Thymus (tissue), 11 donors: ENCODE results near the gene PKNOX2. TPM values are rescaled to one million over a fixed set of nuclear protein-coding genes. Genes with fewer than 3 reads are reported as not detected.

ENCODE experiments used
- DNase-seq, 9 donors: peaks; one replicate each; pipeline ENCODE4 v3.0.0-alpha.2; 2013; ENCODE audit warnings: low spot score in 9 of 9, low read depth in 6 of 9, missing footprints in 1 of 9
- H3K27ac ChIP-seq, 2 donors: one replicate each; pipeline ENCODE4 v1.5.1; 2013; ENCODE audit warnings: control low read depth in 1 of 2, low read depth in 1 of 2, low read length in 1 of 2, mild to moderate bottlenecking in 1 of 2, moderate library complexity in 1 of 2
- H3K27me3 ChIP-seq, 2 donors: one replicate each; pipeline ENCODE4 v1.5.1; 2013; ENCODE audit warnings: low read length in 1 of 2; ENCODE audit not compliant: control insufficient read depth in 2 of 2, insufficient read depth in 1 of 2
- H3K36me3 ChIP-seq, 2 donors: one replicate each; pipeline ENCODE4 v1.5.1; 2013; ENCODE audit warnings: low read length in 1 of 2, mild to moderate bottlenecking in 1 of 2, moderate library complexity in 1 of 2; ENCODE audit not compliant: control insufficient read depth in 2 of 2, insufficient read depth in 2 of 2
- H3K4me1 ChIP-seq, 2 donors: one replicate each; pipeline ENCODE4 v1.5.1; 2013; ENCODE audit warnings: low read length in 2 of 2; ENCODE audit not compliant: control insufficient read depth in 2 of 2, insufficient read depth in 2 of 2
- H3K4me3 ChIP-seq, 2 donors: one replicate each; pipeline ENCODE4 v1.5.1; 2013; ENCODE audit warnings: low read length in 2 of 2, control low read depth in 1 of 2, mild to moderate bottlenecking in 1 of 2
- H3K9me3 ChIP-seq, 2 donors: one replicate each; pipeline ENCODE4 v1.5.1; 2013; ENCODE audit warnings: low read length in 1 of 2, mild to moderate bottlenecking in 1 of 2; ENCODE audit not compliant: control insufficient read depth in 2 of 2, insufficient read depth in 1 of 2
- WGBS: extraction: QIAGEN DNeasy Blood & Tissue Kit; methylation state at CpG from one replicate; pipeline ENCODE4 v1.1.7; 2013; 5-methylcytosine and 5-hydroxymethylcytosine counted together
- polyA plus RNA-seq: library from polyadenylated mRNA; stranded (reverse); fragments of 200-250 nt; gene quantifications from one replicate; pipeline ENCODE4 v1.2.3, GENCODE V29; 2013
- total RNA-seq: library from RNA; stranded (reverse); fragments of 120-200 nt; gene quantifications from one replicate; pipeline ENCODE4 v1.2.4, GENCODE V29; 2013
- donor health status: healthy.

PKNOX2 gene
- total and polyA plus RNA-seq, 2 donors = 1.3 to 2.2 TPM

DNA sequence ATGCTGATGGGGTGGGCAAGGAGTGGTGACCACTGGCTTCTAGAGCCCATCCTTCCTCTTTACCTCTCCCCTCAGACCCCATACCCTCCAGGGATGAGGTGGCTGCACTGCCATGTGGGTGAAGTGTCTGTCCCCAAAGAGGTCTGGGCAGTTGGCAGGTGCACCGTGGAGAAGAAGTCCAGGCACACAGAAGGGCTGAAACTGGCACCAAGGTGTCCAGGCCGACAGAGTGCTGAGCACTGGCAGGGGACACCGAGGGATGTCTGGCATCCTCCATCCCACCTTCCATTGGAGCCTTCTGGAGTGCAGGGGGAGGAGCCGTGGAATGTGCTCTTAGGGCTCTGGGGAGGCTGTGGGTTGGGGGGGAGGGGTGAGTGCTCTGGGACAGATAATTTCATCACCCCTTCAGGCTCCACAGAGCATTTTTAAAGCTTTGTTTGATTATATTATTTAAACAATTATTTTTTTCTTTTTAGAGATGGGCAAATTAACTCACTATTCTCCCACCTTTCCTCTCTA is 37.9 kb downstream of the PKNOX2 start:
- H3K27me3 ChIP-seq = peaks cover 0 to 8% of the 10 kb centered on the region in 2 donors
- H3K36me3 ChIP-seq = no peaks in the 10 kb centered on the region
- WGBS = 88% methylated on average over 4 of the region's 4 CpGs
- H3K27ac ChIP-seq = peak overlapping the region in 1 of 2 donors; percentile 11
- peaks cover 0 to 3% of the 10 kb centered on the region in 2 donors for H3K4me1 ChIP-seq
- H3K9me3 ChIP-seq = peaks cover 0 to 1% of the 10 kb centered on the region in 2 donors
- DNase-seq = no peak
- no peak overlapping the region for H3K4me3 ChIP-seq

DNA sequence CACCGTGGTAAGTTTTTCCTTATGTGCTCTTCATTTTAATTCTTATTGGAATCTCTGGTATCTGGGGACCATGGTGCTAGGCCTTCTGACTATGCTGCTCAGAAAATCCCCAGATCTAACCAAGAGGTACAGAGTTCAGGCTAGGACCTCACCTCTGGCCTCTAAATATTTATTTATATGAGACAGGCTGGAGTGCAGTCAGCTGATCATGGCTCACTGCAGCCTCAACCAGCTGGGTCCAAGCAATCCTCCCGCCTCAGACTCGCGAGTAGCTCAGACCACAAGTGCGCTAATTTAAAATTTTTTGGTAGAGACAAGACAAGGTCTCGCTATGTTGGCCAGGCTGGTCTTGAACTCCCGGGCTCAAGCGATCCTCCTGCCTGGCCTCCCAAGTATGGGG is 38.4 kb downstream of the PKNOX2 start:
- H3K9me3 ChIP-seq = peaks cover 0 to 1% of the 10 kb centered on the region in 2 donors
- H3K27ac ChIP-seq = no peak overlapping the region
- H3K4me1 ChIP-seq = peaks cover 0 to 3% of the 10 kb centered on the region in 2 donors
- no peak overlapping the region for H3K4me3 ChIP-seq
- WGBS = 97% methylated on average over 8 of the region's 8 CpGs
- H3K27me3 ChIP-seq = peaks cover 0 to 8% of the 10 kb centered on the region in 2 donors
- no peaks in the 10 kb centered on the region for H3K36me3 ChIP-seq
- DNase-seq = no peak

DNA sequence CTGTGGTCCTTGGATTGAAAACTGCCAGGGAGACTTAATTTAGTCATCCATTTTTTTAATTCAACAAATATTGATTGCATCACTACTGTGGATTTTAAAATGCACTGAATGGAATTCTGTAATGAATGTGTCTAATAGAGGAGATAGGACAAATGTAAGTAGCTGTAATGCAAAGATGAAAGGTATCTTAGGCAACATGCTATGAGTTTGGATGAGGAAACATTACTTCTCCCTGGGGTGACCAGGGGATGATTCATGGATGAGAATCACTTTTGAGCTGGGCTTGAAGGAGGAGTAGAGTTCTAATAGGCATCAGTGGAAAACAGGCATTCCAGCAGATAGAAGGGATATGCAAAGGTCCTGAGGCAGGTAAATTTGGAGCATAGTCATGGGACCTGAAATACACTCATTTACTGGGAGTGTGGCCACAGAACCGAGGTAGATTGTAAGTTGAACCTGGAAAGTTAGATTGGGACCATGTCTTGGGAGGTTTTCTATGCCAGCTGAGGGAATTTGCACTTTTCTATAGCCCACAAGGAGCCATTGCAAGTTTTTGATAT is 43.4 kb downstream of the PKNOX2 start:
- no peak overlapping the region for H3K27ac ChIP-seq
- WGBS = 0% methylated on average over 1 of the region's 1 CpG
- H3K27me3 ChIP-seq = peaks cover 0 to 4% of the 10 kb centered on the region in 2 donors
- no peak for DNase-seq
- H3K36me3 ChIP-seq = no peaks in the 10 kb centered on the region
- peaks cover 0 to 10% of the 10 kb centered on the region in 2 donors for H3K4me1 ChIP-seq
- H3K4me3 ChIP-seq = no peak overlapping the region
- peaks cover 0 to 1% of the 10 kb centered on the region in 2 donors for H3K9me3 ChIP-seq

DNA sequence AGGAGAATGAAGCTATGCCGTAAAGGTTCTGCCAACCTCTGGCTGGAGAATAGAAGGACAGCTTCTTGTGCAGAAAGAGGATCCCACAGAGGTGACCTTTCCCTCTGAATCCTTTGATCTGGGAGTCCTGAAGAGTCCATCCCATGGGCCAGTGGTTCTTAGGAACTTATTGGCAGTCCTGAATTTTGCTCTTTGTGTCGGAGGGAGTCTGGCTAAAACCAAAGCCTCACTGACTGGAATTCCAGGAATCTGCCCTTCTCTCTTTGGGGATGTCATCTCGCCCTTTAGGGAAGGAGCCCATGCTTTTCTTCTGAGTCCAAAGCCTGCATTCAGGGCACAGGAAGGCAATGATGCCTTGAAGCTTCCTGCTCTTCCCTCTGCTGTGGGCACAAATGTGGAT is 45.5 kb downstream of the PKNOX2 start:
- WGBS = 89% methylated on average over 3 of the region's 3 CpGs
- no peak for DNase-seq
- H3K4me1 ChIP-seq = peaks cover 0 to 20% of the 10 kb centered on the region in 2 donors
- peak overlapping the region in 1 of 2 donors; percentile 31 for H3K27ac ChIP-seq
- H3K4me3 ChIP-seq = no peak overlapping the region
- H3K27me3 ChIP-seq = peaks cover 4 to 11% of the 10 kb centered on the region in 2 donors
- H3K36me3 ChIP-seq = no peaks in the 10 kb centered on the region
- no peaks in the 10 kb centered on the region for H3K9me3 ChIP-seq

- Histone ChIP-seq H3K27ac (peak overlapping the region in 1 of 2 donors; percentile 45), H3K4me3 (no peak overlapping the region), H3K27me3 (peaks cover 4 to 12% of the 10 kb centered on the region in 2 donors), H3K36me3 (no peaks in the 10 kb centered on the region), H3K9me3 (no peaks in the 10 kb centered on the region), H3K4me1 (peaks cover 0 to 28% of the 10 kb centered on the region in 2 donors)
- peak in 2 of 9 donors; percentile 5 to 19 for DNase-seq
- WGBS = 86% methylated on average over 5 of the region's 5 CpGs
Observed at GRCh38 chr11:125211191-125211947, 46.8 kb downstream of the PKNOX2 start.

- peak overlapping the region in 1 of 2 donors; percentile 65 for H3K27ac ChIP-seq
- WGBS = 80% methylated on average over 4 of the region's 4 CpGs
- DNase-seq = no peak
Observed at GRCh38 chr11:125211948-125212340, 47.4 kb downstream of the PKNOX2 start.

GRCh38 chr11:125214601-125215565 is 50.3 kb downstream of the PKNOX2 start:
- Histone ChIP-seq H3K27ac (peak overlapping the region; percentile 52 to 69), H3K36me3 (no peaks in the 10 kb centered on the region), H3K27me3 (peaks cover 4 to 13% of the 10 kb centered on the region in 2 donors), H3K9me3 (no peaks in the 10 kb centered on the region), H3K4me3 (no peak overlapping the region), H3K4me1 (peaks cover 0 to 35% of the 10 kb centered on the region in 2 donors)
- peak in 2 of 9 donors; percentile 8 to 16 for DNase-seq
- WGBS = 76% methylated on average over 18 of the region's 18 CpGs

More at GRCh38 chr11:125211948-125212340, 47.4 kb downstream of the PKNOX2 start:
- H3K27me3 ChIP-seq = peaks cover 4 to 12% of the 10 kb centered on the region in 2 donors
- H3K36me3 ChIP-seq = no peaks in the 10 kb centered on the region
- no peak overlapping the region for H3K4me3 ChIP-seq
- H3K4me1 ChIP-seq = peaks cover 0 to 31% of the 10 kb centered on the region in 2 donors
- H3K9me3 ChIP-seq = no peaks in the 10 kb centered on the region

GRCh38 chr11:125215976-125216375 is 51.4 kb downstream of the PKNOX2 start:
- no peak overlapping the region for H3K4me3 ChIP-seq
- no peaks in the 10 kb centered on the region for H3K36me3 ChIP-seq
- H3K9me3 ChIP-seq = no peaks in the 10 kb centered on the region
- no peak for DNase-seq
- 66% methylated on average over 6 of the region's 6 CpGs for WGBS
- H3K4me1 ChIP-seq = peaks cover 0 to 30% of the 10 kb centered on the region in 2 donors
- peaks cover 4 to 13% of the 10 kb centered on the region in 2 donors for H3K27me3 ChIP-seq
- H3K27ac ChIP-seq = peak overlapping the region in 1 of 2 donors; percentile 43
